PC-3 (cell line): Measurements from ENCODE around the gene RIT2. TPM values are rescaled to one million over a fixed set of nuclear protein-coding genes. Genes with fewer than 3 reads are reported as not detected.

Source experiments
- ATAC-seq: fragments of 200-7000 bp; cut with Tn5 transposase; 2 replicates; pipeline ENCODE4 v1.9.1; 2020; ENCODE audit warnings: mild to moderate bottlenecking, moderate library complexity
- BruUV-seq: library from RNA; stranded (reverse); fragments of 400-500 nt; replicated peaks from 2 replicates; lab custom pipeline; 2021; lab: Mats Ljungman, UMichigan
- CTCF ChIA-PET: fragments of 300-600 bp; sonication (Branson Sonifier 250); formaldehyde crosslinking; loops from one replicate; lab custom pipeline; 2022; ENCODE audit warnings: antibody characterized with exemption; lab: Charles Lee
- POLR2A ChIA-PET: fragments of 300-600 bp; sonication (Branson Sonifier 250); formaldehyde crosslinking; loops from one replicate; lab custom pipeline; 2022; ENCODE audit warnings: antibody characterized with exemption; ENCODE audit not compliant: unreplicated experiment; lab: Charles Lee
- DNase-seq: peaks from one replicate; pipeline ENCODE4 v3.0.0-alpha.2; 2015
- H2AFZ ChIP-seq: fragments of 300-600 bp; sonication (generic); 2 replicates; pipeline ENCODE4 v1.6.0; 2016; ENCODE audit warnings: antibody characterized with exemption, low read length
- H3F3A ChIP-seq: fragments of 300-600 bp; sonication (generic); one replicate; pipeline ENCODE4 v1.6.0; 2017; ENCODE audit warnings: antibody characterized with exemption, low read length, control low read depth, mild to moderate bottlenecking; ENCODE audit not compliant: unreplicated experiment
- H3K27ac ChIP-seq: fragments of 300-600 bp; sonication (generic); 2 replicates; pipeline ENCODE4 v1.5.1; 2016; ENCODE audit warnings: mild to moderate bottlenecking, low read length
- H3K27me3 ChIP-seq: fragments of 300-600 bp; sonication (generic); 2 replicates; pipeline ENCODE4 v1.6.1; 2016; ENCODE audit warnings: low read length, mixed read lengths
- H3K36me3 ChIP-seq: fragments of 300-600 bp; sonication (generic); 2 replicates; pipeline ENCODE4 v1.6.1; 2016; ENCODE audit warnings: low read depth, mixed run types, low read length, mixed read lengths
- H3K4me1 ChIP-seq: fragments of 300-600 bp; sonication (generic); 2 replicates; pipeline ENCODE4 v1.5.1; 2016; ENCODE audit warnings: low read length; ENCODE audit not compliant: insufficient read depth
- H3K4me2 ChIP-seq: fragments of 300-600 bp; sonication (generic); 2 replicates; pipeline ENCODE4 v1.6.0; 2016; ENCODE audit warnings: low read length
- H3K4me3 ChIP-seq: fragments of 300-600 bp; sonication (generic); 2 replicates; pipeline ENCODE4 v1.5.1; 2016; ENCODE audit warnings: mild to moderate bottlenecking, low read length, mixed read lengths
- H3K79me2 ChIP-seq: fragments of 300-600 bp; sonication (generic); 2 replicates; pipeline ENCODE4 v1.6.1; 2017; ENCODE audit warnings: low read length, mixed read lengths
- H3K9ac ChIP-seq: fragments of 300-600 bp; sonication (generic); 2 replicates; pipeline ENCODE4 v1.6.0; 2016; ENCODE audit warnings: mild to moderate bottlenecking, low read length
- H3K9me2 ChIP-seq: fragments of 300-600 bp; sonication (generic); replicated peaks from 2 replicates; pipeline ENCODE4 v1.6.1; 2016; ENCODE audit warnings: mixed run types, low read length, mixed read lengths
- H3K9me3 ChIP-seq: fragments of 300-600 bp; sonication (generic); 2 replicates; pipeline ENCODE4 v1.6.1; 2016; ENCODE audit warnings: low read length, mixed read lengths
- H4K20me1 ChIP-seq: fragments of 300-600 bp; sonication (generic); 2 replicates; pipeline ENCODE4 v1.6.1; 2016; ENCODE audit warnings: low read length, mixed read lengths
- CTCF ChIP-seq: fragments of 300-600 bp; sonication (generic); conservative IDR thresholded peaks from 2 replicates; pipeline ENCODE4 v1.5.1; 2017; ENCODE audit warnings: antibody characterized with exemption, low read depth, mild to moderate bottlenecking, low read length
- EZH2 ChIP-seq: fragments of 300-600 bp; sonication (generic); IDR thresholded peaks from one replicate; pipeline ENCODE4 v1.6.1; 2017; ENCODE audit warnings: antibody characterized with exemption, mild to moderate bottlenecking, low read length; ENCODE audit not compliant: unreplicated experiment
- EZH2phosphoT487 ChIP-seq: fragments of 300-600 bp; sonication (generic); IDR thresholded peaks from 2 replicates; pipeline ENCODE4 v1.6.1; 2018; ENCODE audit warnings: mild to moderate bottlenecking, antibody characterized with exemption, low read length, borderline replicate concordance
- intact Hi-C: fragments of 100-400 bp; cut with micrococcal nuclease; formaldehyde crosslinking; loops from 2 replicates; pipeline ENCODE4 v1.9.0; 2023
- total RNA-seq: library from RNA; depleted of rRNA; stranded (reverse); fragments of >200 nt; gene quantifications from 2 replicates; pipeline ENCODE4 v1.2.3, GENCODE V29; 2014

The RIT2 gene
- total RNA-seq, 1 experiment from 2014 or later: not detected

DNA sequence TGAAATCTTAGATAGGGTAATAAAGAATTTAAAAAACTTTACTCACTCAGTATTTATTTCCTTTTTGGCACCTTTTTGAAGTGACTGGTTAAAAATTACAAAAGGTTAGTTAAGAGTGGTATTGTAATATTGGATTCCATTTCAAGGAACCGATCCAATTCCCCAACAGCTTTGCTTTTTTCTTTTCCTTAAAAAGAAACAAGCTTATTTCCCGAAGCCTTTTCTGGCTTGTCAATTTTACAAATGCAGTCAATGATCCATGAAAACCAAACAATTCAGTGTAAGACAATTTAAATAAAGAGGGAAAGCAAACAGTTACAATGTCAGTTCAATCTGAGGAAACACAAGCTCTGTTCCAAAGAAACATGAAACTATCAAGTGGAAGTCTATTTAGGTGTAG lies 200.2 kb downstream of the RIT2 start:
- TF ChIP-seq EZH2phosphoT487: no peak
- TF ChIP-seq EZH2: no peak
- TF ChIP-seq CTCF: no peak
- Histone ChIP-seq H3K9ac (no peak overlapping the region), H3K4me2 (no peak overlapping the region), H3K9me3 (no peaks in the 10 kb centered on the region), H3K27ac (no peak overlapping the region), H3K79me2 (no peaks in the 10 kb centered on the region), H3K4me3 (no peak overlapping the region), H3F3A (no peaks in the 10 kb centered on the region), H2AFZ (no peak overlapping the region), H3K36me3 (no peaks in the 10 kb centered on the region), H3K27me3 (no peaks in the 10 kb centered on the region), H4K20me1 (no peaks in the 10 kb centered on the region), H3K4me1 (no peaks in the 10 kb centered on the region), H3K9me2 (no peaks in the 10 kb centered on the region)
- intact Hi-C loops: no loop called here
- ChIA-PET CTCF (no interaction called here), POLR2A (no interaction called here)
- no peak for DNase-seq
- ATAC-seq: no peak
- BruUV-seq: no TSS peak

DNA sequence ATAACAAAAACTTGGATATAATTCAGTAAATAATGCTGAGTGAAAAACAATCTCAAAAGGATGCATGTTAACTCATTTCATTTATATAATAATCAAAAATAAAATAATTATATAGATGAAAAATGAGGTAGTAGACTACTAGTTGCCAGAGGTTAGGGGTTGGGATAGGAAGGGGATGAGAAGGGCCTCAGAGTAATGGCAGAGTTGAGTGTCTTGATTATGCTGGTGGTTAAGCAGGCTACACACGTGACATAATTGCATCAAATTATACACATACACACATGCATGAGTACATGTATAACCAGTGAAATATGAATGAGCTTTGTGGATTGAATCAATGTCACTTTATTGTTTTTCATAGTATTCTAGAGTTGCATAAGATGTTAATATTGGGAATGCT lies 201.0 kb downstream of the RIT2 start:
- H3K4me2 ChIP-seq: no peak overlapping the region
- no peaks in the 10 kb centered on the region for H3K36me3 ChIP-seq
- CTCF ChIA-PET: no interaction called here
- ATAC-seq (no peak), DNase-seq (no peak)
- no peaks in the 10 kb centered on the region for H3K79me2 ChIP-seq
- no peaks in the 10 kb centered on the region for H3K4me1 ChIP-seq
- H3K9me3 ChIP-seq: no peaks in the 10 kb centered on the region
- TF ChIP-seq CTCF (no peak), EZH2 (no peak), EZH2phosphoT487 (no peak)
- no peaks in the 10 kb centered on the region for H3K27me3 ChIP-seq
- H3K27ac ChIP-seq: no peak overlapping the region
- no peak overlapping the region for H2AFZ ChIP-seq
- no TSS peak for BruUV-seq
- H3F3A ChIP-seq: no peaks in the 10 kb centered on the region
- intact Hi-C loops: no loop called here
- H3K9ac ChIP-seq: no peak overlapping the region
- POLR2A ChIA-PET: no interaction called here
- no peak overlapping the region for H3K4me3 ChIP-seq
- H4K20me1 ChIP-seq: no peaks in the 10 kb centered on the region
- no peaks in the 10 kb centered on the region for H3K9me2 ChIP-seq

DNA sequence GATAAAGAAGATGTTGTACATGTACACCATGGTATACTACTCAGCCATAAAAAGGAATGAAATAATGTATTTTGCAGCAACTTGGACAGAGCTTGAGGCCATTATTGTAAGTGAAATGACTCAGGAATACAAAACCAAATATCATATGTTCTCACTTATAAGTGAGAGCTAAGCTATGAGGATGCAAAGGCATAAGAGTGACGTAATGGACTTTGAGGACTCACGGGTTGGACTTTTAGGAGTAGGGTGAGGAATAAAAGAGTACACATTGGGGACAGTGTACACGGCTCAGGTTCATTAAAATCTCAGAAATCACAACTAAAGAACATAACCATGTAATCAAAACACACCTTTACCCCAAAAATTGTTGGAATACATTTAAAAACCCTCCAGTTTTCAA lies 206.4 kb downstream of the RIT2 start:
- H3K9me2 ChIP-seq: no peaks in the 10 kb centered on the region
- H3F3A ChIP-seq: no peaks in the 10 kb centered on the region
- H3K36me3 ChIP-seq: no peaks in the 10 kb centered on the region
- H3K4me1 ChIP-seq: no peaks in the 10 kb centered on the region
- no peaks in the 10 kb centered on the region for H3K27me3 ChIP-seq
- intact Hi-C loops: no loop called here
- no peak overlapping the region for H3K9ac ChIP-seq
- no peaks in the 10 kb centered on the region for H3K79me2 ChIP-seq
- no peak for DNase-seq
- no peak overlapping the region for H2AFZ ChIP-seq
- ChIA-PET POLR2A (no interaction called here), CTCF (no interaction called here)
- BruUV-seq: no TSS peak
- no peak for ATAC-seq
- TF ChIP-seq EZH2phosphoT487 (no peak), CTCF (no peak), EZH2 (no peak)
- H3K9me3 ChIP-seq: no peaks in the 10 kb centered on the region
- no peaks in the 10 kb centered on the region for H4K20me1 ChIP-seq
- H3K4me3 ChIP-seq: no peak overlapping the region
- no peak overlapping the region for H3K27ac ChIP-seq
- no peak overlapping the region for H3K4me2 ChIP-seq
